Stomach (tissue), 4 donors: ENCODE measurements around the gene TUBB1.

Experiments used
- CTCF ChIP-seq, 7 experiments: fragments of 450-650 bp in 4 of 7; fragments of 200-600 bp in 3 of 7; sonication (generic) in 3 of 7; IDR thresholded peaks; one replicate each; pipeline ENCODE4 v1.5.1; 2016 to 2019; ENCODE audit warnings: antibody characterized with exemption in 7 of 7, control low read depth in 2 of 7, mild to moderate bottlenecking in 1 of 7
- EP300 ChIP-seq: sonication (generic); formaldehyde crosslinking; IDR thresholded peaks from one replicate; pipeline ENCODE4 v1.6.1; 2017; ENCODE audit warnings: antibody characterized with exemption
- POLR2A ChIP-seq, 4 donors: fragments of 450-650 bp; IDR thresholded peaks; one replicate each; pipeline ENCODE4 v1.6.1; 2016; ENCODE audit warnings: antibody characterized with exemption in 4 of 4, control low read depth in 2 of 4, mild to moderate bottlenecking in 1 of 4, moderate library complexity in 1 of 4

GRCh38 chr20:58978351-58979190 is 40.7 kb upstream of the TUBB1 start:
- TF ChIP-seq CTCF (IDR thresholded peaks at IDR 0.05) (no peak), EP300 (no peak), POLR2A (IDR thresholded peaks at IDR 0.05) (no peak)
